Measurements from ENCODE around the gene OSBPL9.
"Not testable (repeated sequence)": the region's sequence is repeated elsewhere in the genome, so short reads cannot be mapped to it uniquely, and the experiment has no call there.

Gene OSBPL9

DNA sequence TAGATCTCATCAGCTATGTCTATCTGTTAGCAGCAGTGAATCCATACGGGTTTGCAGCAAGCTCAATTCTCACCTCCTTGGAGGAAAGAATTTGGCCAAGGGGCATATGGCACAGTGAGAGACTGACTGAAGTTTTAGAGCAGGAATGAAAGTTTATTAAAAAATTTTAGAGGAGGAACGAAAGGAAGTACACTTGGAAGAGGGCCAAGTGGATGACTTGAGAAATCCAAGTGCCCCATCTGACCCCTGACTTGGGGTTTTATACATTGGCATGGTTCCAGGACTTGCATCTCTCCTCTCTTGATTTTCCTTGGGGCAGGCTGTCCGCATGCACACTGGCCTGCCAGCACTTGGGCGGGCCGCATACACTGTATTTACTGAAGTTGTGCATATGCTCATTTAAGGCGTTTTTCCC is 9.2 kb upstream of the OSBPL9 start:
- no peak for DNase-seq

DNA sequence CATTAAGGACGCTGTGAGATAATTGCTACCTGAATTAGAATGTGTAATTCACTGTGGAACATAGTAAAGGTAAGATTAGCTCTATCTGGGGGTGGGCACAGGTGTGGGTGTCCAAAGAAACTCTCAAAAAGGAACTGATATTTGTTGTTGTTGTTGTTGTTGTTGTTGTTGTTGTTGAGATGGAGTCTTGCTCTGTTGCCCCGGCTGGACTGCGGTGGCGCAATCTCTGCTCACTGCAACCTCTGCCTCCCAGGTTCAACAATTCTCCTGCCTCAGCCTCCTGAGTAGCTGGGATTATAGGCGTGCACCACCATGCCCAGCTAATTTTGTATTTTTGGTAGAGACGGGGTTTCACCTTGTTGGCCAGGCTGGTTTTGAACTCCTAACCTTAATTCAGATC is 6.8 kb upstream of the OSBPL9 start:
- DNase-seq: not testable (repeated sequence)

DNA sequence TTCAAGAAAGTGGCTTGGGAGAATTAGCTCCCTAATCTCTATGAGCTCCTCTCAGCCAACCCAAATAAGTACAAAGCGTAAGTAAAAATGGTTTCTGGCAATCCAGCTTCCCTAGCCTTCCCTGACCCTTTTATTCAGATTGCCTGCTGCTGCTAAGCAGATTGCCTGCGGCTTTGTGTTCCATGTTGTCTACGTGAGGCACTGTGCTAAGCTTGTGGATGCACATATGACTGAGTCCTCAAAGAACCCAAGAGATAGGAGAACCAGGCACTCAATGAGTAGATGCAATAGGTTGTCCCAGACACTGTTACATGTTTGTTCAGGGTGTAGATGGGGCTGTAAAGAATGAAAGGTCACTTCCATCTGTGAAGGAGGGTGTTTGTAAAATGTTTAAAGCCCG is 6.3 kb upstream of the OSBPL9 start:
- no peak for DNase-seq

DNA sequence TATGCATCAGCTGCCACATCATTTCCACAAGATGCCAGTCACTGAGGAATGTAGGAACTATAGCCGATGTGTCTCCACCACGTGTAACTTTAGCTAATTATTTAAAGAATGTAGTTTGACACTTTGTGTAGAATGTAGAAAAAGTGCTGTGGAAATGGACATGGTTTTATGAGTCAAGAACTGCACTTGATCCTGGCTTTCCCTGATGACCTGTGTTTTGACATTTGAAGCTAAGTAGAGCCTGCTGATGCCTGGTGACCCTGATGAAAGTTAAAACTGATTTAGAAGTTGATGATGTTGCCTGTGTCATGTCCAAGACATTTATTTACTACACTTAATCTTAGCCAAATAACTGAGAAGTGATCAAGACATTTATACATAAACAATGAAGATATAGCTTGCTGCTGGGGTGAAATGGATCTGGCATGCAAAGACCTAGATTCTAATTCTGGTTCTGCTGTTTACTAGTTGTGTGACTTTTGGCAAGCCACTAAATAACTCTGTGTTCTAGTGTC is 4.4 kb upstream of the OSBPL9 start:
- DNase-seq: no peak

DNA sequence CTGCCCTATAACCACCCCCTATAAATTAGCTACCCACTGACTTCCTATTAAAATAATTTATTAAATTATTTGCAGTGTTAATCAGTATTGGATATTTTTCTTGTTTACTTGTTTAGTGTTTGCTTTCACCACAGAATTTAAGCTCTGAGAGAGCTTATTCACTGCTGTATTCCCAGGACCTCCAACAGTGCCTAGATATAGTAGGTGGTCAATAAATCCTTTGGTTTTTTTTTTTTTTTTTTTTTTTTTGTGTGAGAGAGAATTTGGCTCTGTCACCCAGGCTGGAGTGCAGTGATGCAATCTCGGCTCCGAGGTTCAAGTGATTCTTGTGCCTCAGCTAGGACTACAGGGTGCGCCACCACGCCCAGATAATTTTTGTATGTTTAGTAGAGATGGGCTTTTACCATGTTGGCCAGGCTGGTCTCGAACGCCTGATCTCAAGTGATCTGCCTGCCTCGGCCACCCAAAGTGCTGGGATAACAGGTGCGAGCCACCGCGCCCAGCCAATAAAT is 1.1 kb upstream of the OSBPL9 start:
- DNase-seq: no peak

DNA sequence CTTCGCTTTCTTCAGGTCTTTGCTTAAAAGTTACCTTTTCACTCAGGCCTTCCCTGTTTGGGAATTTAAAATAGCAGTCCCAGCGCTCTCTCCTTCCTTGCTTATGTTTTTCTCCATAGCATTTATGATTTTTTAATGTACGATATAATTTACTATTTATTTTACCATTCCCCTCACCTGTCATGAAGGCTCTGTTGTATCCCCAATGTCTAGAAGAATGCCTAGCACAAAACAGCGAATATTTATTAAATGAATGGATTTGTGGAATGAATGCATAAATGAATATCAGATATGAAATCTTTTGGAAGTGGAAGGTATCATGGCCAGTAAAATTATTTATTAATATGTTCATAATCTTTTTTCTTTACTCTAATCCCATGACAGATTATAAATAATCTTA is 402 bp upstream of the OSBPL9 start:
- no peak for DNase-seq

DNA sequence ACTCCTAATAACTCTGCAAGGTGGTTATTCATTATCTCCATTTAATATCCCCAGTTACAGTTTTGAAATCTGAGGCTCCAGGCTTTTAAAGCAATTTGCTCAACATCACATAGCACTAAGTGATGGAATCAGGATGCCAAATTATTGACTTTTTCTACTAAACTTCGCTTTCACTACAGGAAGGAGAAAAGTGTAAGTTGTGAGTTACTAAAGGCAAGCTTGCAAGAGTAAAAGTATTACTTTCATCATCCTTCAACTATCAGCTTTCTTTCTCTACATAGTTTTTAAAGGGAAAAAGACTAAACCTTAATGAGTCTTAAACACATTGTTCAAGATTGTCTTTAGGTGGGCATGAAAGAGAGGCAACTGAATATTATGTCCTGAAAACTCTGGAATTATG is 1.8 kb downstream of the OSBPL9 start:
- no peak for DNase-seq

DNA sequence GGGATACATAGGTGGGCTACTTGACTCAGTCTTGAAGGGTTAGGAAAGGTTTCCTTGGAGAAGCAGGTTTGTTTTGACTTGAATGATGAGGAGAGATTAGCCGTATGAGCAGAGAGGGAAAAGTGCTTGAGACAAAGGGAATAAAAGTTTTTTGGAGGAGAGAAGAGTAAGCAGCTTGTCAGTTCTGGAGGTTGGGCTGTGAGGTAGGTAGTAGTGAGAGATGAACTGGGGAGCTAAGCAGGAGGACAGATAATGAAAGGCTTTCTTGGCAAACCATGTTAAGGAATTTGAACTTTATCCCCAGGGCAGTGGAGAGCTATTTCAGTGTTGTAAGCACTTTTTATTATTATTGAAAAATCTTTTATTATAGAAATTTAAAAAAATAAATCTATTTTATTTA is 3.6 kb downstream of the OSBPL9 start:
- DNase-seq: no peak

DNA sequence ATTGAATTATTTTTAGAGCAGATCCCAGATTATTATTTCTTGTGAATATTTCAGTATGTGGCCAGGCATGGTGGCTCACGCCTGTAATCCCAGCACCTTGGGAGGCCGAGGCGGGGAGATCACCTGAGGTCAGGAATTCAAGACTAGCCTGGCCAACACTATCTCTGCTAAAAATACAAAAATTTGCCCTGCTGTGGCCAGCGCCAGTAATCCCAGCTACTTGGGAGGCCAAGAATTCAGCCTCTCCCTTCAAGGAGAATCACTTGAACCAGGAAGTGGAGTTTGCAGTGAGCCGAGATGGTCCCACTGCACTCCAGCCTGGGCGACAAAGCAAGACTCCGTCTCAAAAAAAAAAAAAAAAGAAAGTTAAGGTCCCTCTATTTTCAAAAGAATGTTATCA is 4.3 kb downstream of the OSBPL9 start:
- DNase-seq: no peak

DNA sequence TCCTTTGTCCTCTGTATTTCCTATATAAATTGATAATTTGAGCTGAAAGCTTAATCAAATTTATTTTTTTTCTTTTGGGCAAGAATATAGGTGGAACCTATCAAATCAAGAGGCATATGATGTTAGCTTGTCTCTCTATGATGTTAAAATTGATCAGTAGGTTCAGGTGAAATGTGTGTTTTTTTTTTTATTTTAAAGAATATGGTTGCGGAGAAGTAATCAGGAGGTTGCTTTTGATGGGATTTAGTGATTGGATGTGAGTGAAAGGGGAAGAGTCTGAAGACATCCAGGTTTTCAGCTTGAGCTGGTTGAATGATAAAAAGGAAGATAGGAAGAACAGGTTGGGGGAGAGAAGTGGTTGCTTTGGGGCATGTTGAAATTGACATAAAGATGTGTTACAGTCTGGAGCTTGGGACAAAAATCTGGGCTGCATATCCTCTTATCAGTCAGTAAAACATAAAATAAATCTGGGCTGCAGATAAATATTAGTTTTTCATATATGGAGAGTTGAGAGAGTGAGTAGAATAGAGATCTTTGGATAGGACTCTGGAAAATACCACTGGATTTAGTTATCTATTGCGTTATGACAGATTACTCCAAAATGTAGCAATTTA is 5.1 kb downstream of the OSBPL9 start:
- DNase-seq: no peak

DNA sequence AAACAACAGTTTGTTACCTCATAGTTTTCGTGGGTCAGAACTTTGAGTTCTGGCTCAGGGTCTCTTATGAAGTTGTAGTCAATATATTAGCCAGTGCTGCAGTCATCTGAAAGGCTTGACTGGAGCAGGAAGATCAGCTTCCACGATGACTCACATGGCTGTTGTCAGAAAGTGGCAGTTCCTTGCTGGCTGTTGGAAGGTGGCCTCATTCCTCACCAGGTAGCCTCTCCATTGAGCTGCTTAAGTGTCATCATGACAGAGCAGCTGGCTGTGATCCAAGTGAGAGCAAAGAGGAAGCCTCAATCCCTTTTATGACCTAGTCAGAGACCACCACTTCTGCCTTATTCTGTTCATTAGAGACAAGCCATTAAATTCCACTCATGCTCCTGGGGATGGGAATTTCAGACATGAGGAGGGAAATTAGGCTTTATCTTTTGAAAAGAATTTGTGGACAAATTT is 5.6 kb downstream of the OSBPL9 start:
- DNase-seq: no peak

DNA sequence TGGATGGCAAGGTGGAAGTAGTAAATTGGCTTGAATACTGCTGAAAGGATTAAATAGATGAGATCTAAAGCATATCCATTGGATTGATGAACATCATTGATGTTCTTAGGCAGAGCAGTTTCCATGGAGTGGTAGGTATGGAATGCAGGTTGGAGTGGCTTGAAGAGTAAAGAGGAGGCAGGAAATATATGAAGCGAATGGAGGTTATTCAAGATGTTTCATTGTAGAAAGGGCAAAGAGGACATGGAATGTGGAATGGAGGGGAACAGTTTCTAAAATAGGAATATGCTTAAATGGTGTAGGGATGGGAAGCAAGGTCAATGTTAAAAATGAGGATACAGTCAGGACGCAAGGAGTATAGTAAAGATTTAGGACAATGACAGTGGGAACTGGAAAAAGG is 6.1 kb downstream of the OSBPL9 start:
- DNase-seq: no peak

DNA sequence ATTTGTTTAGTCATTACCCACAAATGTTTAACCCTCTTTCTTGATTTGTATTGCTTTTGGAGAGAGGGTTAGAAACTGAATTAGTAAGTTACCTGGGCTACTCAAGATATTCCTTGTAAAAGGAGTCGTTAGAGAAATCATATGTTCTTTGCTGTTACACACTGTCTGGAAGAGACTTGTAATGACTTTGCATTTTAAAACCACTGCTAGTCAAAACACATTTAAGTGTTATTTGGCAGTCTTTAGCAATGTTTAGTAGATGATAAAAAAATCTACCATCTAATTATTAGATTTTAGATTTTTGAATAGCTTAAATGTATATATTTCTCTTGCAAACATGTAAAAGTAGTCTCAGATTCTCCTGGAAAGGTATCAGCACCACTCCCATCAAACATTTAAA is 6.6 kb downstream of the OSBPL9 start:
- no peak for DNase-seq

DNA sequence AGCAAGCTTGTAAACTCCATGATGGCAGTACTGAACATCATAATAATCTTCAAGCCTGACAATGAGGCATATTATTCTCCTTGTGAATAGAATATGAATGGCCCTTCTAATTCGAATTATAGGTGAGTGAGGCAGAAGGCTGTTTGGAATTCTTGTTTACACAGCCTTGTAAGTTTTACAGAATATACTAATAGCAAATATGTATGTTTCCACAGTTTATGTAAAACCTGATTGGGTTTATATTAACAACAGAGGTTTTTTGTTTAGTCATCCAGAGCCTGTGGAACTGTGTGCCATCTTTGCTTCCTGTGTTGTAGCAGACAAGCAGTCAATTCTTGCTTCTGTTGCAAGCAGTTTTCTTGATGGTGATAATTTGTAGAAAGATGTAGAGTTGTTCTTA is 8.0 kb downstream of the OSBPL9 start:
- DNase-seq: no peak

DNA sequence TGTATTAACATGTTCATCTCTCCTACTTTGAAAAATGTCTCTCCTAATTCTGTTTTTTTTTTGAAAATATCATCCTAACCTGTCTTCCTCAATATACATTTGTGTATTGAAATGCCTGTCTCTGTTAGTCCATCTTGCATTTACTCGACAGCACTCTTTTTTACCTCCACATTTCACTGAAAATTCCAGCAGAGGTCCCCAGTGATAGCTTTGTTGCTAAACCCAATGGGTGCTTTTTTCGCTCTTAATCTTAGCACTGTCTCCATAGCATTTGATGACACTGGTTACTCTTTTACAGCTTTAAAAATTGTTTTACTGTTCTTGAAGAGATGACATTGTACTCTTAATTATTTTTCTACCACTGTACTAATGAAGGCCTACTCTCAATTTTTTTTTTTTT is 10.8 kb downstream of the OSBPL9 start:
- no peak for DNase-seq

DNA sequence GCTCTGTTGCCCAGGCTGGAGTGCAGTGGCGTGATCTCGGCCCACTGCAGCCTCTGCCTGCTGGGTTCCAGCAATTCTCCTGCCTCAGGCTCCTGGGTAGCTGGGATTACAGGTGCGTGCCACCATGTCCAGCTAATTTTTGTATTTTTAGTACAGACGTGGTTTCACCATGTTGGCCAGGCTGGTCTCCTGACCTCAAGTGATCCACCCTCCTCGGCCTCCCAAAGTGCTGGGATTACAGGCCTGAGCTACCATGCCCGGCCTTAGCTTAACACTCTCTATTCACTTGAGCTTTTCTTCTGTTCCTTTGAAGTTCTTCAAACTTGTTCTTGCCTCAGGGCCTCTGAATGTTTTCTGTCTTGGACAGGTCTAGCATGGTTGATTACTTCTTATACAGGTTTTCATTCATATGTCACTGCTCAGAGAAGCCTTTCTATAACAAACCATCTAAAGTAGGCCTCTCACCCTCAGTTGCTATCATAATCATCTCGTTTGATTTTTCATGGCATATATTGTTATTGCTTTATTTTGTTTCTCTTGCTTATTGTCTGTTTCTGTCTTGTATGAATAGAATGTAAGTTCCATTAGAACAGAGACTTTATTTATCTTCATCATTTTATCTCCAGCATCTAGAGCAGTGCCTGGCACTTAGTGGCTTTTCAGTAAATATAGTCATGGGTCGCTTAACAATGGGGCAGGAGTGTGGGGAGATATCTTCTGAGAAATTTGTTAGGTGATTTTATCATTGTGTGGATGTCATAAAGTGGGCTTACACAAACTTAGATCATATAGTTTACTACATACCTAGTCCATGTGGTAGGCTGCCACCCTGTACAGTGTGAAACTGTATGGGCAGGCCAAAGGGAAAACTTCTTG is 12.1 kb downstream of the OSBPL9 start:
- no peak for DNase-seq

DNA sequence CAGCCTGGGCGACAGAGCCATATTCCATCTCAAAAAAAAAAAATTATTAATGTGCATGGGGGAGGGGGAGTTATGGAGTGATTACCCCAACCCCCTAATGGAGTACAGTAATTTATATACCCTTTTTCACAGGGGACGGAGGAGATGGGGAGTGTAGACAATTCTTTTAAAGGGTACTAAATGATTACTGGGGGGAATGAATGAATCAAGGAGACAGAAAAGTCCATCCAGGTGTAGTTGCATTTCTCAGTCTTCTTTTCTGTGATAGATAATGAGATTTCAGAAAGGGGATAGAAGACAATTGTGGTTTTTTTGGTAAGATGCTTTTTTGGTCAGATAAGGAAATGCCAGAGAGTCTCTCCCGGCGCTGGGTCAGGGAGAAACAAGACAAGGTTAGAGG is 13.0 kb downstream of the OSBPL9 start:
- DNase-seq: no peak

DNA sequence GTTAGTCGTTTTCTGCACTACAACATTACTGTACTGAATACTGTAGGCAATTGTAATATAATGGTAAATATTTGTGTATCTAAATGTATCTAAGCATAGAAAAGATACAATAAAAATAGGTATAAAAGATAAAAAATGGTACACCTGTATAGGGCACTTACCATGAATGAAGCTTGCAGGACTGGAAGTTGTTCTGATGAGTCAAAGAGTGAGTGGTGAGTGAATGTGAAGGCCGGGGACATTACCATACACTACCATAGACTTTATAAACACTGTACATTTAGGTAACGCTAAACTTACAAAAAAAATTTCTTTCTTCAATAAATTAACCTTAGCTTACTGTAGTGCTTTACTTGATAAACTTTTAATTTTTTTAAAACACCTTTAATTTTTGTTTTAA is 13.5 kb downstream of the OSBPL9 start:
- no peak for DNase-seq

DNA sequence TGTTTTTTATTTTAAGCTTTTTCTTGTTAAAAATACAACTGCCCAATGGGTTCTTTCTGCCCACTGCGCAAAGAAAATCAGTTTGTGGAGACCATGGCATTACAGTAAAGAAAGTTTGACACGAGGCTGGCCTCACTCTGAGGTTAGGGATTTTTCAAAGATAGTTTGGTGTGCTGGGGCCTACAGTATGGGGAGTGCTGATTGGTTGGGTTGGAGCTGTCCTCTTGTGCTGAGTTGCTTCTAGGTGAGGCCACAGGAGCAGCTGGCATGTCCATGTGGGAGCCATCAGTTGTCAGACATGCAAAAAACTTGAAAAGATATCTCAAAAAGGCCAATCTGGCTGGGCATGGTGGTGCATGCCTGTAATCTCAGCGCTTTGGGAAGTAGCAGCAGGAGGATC is 14.0 kb downstream of the OSBPL9 start:
- DNase-seq: no peak

DNA sequence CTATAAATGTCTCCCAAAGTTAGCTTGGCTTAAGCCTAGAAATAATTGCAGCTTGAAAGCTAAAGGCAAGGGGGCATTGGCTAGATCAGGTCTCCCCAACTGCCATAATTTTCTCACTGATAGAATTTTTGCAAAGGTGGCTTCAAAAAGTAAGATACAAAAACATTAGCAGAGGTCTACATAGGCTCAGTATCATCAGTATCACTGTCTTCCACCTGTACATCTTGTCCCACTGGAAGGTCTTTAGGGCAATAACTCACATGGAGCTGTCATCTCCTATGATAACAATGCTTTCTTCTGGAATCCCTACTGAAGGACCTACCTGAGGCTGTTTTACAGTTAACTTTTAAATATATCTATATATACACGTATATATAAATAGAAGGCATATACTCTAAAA is 14.9 kb downstream of the OSBPL9 start:
- DNase-seq: no peak

DNA sequence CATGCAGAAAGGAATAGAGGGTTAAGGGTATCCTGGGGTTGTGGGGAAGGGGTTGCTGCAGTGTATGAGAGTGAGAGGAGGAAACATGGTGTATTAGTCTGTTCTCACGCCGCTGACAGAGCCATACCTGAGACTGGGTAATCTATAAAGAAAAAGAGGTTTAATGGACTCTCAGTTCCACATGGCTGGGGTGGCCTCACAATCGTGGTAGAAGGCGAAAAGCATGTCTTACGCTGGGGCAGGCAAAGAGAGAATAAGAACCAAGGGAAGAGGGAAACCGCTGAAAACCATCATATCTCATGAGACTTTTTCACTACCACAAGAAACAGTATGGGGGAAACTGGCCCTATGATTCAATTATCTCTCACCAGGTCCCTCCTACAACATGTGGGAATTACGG is 17.7 kb downstream of the OSBPL9 start:
- no peak for DNase-seq

DNA sequence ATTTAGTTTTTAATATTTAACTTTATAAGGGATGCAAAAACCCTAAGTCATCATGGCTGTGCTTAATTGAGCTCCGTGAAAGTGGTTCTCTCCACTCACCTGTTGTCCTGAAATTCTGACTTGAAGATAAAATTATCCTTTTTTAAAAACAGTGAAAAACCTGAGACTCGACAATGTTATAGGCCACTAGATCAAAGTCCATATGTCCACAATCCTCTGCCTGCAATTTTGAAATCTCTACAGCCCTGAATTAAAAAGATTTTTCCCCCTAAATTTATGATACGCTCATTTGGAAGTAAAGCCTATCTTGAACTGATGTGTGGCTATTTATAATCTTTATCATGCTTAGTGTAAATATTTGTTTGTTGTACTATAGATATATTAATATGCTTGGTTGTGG is 18.7 kb downstream of the OSBPL9 start:
- no peak for DNase-seq

DNA sequence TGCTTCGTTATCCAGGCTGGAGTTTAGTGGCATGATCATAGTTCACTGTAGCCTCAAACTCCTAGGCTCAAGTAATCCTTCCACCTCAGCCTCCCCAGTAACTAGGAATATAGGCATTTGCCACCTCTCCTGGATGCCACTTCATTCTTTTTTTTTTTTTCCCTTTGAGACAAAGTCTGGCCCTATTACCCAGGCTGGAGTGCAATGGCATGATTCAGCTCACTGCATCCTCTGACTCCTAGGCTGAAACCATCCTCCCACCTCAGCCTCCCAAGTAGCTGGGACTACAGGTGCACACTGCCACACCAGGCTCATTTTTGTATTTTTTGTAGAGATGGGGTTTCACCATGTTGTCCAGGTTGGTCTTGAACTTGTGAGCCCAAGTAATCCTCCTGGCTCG is 19.3 kb downstream of the OSBPL9 start:
- no peak for DNase-seq

Data from effector CD8-positive, alpha-beta T cell (primary cell).